ENCODE data around the gene DLG5.

DNA sequence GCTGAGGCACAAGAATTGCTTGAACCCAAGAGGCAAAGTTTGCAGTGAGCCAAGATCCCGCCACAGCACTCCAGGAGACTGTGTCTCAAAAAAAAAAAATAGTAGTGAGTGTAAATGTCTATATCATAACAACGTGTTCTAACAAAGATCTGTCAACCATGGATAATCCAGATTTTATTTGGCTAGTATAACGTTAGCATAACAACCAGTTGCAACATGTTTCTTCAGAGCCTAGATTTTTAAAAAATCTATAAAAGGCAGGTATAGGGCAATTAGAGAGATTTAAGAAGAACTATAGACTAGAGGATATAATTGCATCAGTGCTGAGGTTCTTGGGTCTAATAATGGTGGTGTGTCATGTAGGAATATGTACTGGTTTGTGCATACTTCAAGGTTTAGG, 30.5 kb downstream of the DLG5 start:
- TF ChIP-seq, protein P1, sequence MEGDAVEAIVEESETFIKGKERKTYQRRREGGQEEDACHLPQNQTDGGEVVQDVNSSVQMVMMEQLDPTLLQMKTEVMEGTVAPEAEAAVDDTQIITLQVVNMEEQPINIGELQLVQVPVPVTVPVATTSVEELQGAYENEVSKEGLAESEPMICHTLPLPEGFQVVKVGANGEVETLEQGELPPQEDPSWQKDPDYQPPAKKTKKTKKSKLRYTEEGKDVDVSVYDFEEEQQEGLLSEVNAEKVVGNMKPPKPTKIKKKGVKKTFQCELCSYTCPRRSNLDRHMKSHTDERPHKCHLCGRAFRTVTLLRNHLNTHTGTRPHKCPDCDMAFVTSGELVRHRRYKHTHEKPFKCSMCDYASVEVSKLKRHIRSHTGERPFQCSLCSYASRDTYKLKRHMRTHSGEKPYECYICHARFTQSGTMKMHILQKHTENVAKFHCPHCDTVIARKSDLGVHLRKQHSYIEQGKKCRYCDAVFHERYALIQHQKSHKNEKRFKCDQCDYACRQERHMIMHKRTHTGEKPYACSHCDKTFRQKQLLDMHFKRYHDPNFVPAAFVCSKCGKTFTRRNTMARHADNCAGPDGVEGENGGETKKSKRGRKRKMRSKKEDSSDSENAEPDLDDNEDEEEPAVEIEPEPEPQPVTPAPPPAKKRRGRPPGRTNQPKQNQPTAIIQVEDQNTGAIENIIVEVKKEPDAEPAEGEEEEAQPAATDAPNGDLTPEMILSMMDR (conservative IDR thresholded peaks at IDR 0.05) = no peak
- TF ChIP-seq ZFX (IDR thresholded peaks at IDR 0.05) = no peak
